Ecto neural progenitor cell (in vitro differentiated cells): ENCODE measurements around the gene OGDH.

Source experiments
- DNase-seq: peaks from one replicate; pipeline ENCODE4 v3.0.0-alpha.2; 2018; ENCODE audit warnings: low spot score

OGDH gene

DNA sequence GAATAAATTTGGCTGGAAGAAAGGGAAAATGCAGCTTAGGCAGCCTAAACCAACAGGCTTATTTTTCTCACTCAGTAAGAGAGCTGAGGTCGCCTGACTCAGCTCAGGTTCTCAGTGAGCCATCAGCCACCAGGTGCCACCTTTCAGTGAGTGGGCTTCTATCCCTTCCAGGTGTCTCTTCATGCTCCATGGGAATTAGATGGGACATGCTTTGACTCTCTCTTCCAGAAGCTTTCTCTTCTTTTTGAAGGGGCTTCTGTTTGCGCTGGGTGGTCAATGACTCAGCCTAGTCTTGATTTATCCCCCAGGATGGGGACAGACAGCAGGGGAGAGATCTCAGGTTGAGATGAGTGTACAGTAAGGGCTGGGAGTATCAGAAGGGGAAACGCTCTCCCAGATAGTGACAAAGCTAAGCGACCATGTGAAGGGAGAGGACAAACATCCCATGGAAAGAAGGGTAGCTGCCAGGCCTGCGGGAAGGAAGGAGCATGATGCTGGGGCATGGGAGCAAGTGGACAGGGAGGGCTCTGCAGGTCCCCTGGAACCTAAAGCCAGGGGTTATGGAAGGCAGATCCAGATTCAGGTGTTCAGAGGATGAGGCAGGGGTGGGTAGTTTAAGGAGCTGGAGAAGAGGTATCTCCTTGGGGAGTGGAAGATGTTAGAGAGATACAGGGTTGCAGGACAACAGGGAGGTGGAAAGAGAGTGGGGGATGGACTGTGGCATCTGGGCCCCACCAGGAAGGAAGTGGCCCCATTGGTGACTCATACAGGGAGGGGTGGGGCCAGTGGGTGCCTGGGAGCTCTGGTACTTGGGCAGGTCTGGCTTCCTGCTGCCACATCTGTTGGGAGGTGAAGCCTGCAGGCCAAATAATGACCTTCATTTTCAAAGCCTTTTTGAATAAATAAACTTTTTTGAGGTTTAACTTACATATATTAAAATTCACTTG lies 32.5 kb downstream of the OGDH start:
- DNase-seq, result no peak

DNA sequence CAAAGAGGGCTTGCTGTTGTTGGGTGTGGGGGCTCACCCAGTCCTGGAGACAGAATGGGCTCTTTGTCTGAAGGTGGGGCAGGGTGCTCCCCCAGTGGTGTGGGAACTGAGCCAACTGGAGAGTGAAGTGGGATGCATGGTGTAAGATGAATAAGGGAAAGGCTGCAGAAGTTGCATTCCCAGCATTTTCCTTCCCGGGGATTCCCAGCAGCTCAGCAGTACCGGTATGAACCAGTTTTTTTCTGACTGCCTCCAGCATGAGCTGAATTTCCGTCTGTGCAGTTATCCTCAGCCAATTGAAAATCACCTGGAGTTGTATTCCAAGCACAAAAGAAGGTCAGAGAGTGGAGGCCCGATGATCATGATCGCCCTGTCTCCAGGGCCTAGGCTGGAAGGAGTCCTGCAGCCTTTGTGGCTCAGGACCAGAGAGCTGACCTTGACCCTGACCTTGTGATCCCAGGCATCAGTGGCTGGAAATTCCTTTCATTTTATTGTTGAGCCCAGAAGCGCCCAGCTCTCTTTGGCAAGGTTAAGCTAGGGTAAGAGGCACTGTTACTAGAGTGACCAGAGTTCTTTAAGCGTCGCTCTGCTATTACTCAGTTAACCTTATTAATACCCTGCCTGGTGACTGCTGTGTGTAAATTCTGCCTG lies 33.4 kb downstream of the OGDH start:
- DNase-seq, result no peak

DNA sequence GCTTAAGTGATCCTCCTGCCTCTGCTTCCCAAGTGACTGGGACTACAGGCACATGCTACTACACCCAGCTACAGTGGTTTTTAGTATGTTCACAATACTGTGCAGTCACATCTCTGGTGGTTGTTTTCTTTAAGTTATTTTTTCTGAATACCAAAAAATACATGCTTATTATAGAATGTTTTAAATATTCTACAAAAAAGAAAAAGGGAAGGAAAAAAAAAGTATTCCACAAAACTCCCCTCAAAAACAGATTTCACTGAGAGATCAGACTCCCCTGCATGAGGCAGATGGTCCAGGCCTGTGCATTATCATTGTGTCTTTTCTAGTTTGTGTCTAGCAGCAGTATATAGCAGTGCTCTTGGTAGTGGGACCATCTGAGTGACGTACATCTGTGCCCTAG lies 36.8 kb downstream of the OGDH start:
- DNase-seq, result no peak

DNA sequence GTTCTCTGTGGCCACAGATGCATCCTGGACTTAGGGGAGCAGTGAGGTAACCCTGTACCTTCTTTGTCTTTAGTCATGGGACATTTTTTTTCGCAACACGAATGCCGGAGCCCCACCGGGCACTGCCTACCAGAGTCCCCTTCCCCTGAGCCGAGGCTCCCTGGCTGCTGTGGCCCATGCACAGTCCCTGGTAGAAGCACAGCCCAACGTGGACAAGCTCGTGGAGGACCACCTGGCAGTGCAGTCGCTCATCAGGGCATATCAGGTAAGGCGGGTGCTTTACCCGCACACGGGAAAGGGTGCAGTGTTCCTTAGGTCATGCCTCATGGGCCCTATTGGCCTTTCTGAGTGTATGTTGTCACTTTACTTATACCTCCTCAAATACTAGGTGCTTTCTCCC lies 38.8 kb downstream of the OGDH start:
- DNase-seq, result no peak

DNA sequence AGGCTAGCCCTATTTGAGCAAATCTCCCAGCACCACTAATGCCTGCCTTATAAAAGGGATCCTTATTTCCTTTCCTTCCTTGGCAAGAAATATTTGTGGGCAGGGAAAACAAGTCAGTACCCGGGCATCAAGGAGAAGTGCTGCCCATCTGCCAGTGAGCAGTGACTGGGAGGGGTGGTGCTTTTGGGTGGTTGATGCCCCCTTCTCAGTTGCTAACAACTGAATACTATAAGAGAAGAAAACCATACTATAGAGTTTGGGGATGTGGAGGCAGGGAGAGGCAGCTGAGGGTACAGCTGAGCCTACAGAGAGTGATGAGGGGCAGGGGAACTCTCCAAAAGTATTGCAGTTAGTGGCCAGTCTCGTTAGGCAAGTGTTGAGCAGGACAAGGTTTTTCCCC lies 39.3 kb downstream of the OGDH start:
- DNase-seq, result no peak

DNA sequence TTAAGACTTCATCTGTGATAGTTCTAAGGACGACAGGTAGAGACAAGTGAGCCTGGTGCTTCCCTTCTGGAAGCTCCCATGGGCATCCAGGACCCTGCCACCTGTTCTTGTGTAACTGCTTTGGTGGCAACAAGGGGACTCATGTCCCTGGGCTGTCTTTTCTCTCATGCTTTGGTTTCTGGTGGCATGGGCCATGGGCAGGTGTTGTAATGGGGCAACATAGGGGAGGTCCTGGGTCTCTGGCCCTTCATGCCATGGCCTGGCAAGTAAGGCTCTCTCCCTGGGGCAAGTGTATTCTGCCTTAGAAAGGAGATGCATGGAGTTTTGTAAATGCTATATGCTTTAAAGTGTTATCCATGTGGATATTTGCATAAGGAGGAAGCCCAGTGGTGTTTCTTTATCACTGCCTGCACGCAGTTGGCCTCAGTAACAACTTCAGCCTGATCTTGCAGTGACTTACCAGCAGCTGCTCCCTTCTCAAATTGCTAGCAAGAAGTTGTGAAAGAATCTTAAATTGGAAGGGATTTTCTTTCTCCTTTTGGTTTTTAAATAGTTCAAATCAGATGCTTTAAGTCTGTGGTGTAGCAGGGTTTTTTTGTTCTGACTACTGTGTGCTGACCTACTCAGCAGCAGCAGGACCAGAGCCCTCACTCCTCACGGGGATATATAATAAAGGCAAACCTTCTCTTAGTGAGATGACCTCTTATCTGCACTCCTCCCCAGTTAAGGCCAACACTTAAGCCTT lies 39.9 kb downstream of the OGDH start:
- no peak for DNase-seq

DNA sequence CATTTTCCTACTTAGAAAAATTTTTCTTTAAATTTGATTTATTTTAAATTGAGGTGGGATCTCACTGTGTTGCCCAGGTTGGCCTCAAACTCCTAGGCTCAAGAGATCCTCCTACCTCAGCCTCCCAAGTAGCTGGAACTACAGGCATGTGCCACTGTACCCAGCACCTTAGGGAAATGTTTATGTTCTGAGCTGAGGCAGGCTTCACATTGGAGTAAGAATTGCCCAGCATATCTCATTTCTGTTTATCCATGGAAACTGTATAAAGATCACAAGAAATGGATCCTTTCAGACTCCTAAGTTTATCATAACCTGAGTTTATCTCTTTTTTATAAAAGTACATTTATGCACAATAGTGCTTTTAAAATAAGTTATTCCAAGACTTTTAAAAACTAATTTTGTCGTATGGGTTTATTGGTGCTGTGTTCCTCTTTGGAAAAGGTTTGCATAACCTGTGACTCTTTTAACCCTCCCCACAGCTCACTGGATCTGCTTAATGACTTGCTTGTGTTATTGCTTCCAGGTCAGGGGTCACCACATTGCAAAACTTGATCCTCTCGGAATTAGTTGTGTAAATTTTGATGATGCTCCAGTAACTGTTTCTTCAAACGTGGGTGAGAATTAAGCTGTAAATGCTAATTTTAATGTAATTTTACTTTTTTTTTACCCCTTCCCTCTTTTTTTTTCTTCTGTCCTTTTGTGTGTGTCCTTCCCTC lies 40.7 kb downstream of the OGDH start:
- DNase-seq, result no peak

DNA sequence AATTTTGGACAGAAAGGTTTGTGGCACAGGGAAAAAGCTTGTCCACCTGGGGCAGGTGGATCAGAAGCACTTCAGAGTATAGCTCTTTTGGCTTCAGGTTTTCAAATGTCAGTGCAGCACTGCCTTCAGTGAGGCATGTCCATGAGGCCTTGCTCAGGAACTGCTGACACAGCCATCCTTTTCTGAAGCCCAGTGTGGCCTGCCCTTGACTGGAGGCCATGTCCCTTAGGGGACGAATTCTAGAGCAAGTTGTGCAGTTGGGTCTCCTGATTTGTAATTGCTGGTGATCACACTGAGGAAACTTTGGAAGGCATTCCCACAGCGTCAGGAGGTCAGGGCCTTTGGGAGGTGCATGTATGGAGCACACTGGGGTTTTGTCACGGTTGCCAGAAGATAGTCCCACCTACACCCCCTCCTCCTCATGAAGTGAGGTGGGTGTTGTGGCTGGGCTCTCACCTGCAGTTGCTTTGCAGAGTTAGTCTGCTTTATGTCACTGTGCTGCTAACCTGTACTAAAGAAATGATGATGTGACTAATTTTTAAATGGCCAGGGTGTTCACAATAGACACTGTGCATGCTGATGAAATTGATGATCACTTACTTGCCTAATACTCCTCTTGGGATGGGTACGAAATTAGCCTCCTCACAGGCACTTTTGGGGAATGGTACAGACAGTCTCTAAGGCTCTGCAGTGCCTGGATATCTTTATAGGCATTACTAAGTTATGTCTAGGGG lies 41.7 kb downstream of the OGDH start:
- no peak for DNase-seq

DNA sequence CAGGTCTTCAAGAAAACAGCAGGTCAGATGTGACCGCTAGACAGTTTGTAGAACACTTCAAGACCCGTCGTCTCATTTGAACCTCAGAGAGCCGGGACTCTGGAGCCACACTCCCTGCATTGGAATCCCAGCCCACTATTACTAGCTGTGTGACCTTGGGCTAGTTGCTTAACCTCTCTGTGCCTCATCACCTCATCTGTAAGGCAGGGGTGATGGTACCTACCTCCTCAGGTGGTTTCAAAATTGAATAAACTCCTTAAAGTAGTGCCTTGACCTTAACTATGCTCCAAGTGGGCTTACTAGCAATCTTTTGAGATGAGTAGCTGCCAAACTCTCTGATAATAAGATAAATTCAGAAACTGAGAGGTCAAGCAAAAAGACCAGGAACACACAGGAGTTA lies 43.8 kb downstream of the OGDH start:
- no peak for DNase-seq

DNA sequence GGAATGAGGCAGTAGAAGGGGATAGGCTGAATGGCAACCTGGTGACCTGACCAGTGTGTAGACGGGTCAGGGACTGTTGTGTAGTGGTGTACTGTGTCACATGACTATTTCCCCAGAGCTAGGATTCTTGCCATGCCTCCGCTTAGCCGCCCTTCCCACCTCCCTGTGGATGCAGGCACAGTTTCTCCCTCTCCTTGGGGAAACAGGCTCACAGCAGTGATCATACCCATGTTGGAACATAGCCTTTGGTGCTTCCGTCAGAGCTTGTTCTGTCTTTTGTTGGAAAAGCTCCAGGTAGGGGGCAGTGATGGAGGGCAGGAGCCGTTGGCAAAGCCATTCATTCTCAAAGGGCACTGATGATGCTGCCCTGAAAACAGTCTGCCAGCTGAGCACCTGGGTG lies 44.3 kb downstream of the OGDH start:
- DNase-seq, result no peak

DNA sequence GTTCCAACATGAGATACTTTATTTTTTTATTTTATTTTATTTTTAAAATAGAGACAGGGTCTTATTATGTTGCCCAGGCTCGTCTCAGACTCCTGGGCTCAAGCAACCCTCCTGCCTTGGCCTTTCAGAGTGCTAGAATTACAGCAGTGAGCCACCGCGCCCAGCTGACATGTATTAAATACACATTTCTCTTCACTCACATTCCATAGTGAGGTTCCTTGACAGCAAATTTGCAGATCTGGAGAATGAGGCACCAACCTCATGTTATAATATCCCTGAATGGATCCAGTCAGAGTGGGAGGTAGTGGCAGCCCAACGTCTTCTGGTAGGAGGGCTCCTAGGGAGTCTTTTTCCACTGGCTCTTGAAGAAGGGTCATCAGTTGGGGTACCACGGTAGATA lies 46.1 kb downstream of the OGDH start:
- DNase-seq, result no peak

DNA sequence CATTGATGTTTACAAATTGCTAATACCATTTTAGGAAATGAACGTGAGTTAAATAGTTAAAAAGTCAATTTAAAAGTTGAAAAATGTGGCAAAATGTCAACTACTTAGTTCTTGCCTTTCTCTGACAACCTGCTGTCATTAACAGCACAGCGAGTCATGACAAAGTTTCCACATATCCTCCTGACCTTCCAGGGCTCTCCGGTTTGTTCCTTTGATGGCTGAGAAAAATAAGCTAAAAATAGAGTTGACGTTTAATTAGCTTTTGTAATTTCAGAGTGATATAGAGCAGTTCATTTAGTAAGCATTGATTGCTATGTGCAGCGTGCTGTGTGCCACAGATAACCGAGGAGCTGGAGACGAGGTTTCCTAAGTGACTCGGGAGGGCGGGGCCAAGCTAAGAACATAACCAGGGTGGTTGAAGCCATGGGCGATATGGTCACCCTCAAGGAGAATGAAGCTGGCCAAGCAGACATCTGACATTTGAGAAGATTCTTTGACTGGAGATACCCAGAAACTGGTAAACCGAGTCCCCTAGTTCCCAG lies 47.9 kb downstream of the OGDH start:
- DNase-seq, result no peak

DNA sequence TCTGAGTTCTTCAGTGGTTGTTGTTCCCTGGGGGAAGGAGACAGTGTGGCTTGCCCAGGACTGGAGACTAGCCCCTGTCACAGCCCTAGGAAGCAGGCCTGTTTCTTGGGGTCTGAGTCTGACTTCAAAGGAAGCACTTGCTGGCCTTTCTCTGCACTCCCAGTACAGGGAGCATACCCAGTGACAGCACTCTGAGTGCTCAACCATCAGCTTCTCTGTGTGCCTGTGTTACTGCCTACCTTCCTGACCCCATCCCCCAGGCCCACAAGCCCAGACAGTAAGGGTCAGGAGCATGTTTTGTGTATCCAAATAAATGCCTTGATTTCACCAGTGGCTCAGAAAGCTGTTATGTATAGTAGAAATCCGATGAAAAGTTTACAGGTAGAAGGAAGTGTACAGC lies 48.9 kb downstream of the OGDH start:
- no peak for DNase-seq

DNA sequence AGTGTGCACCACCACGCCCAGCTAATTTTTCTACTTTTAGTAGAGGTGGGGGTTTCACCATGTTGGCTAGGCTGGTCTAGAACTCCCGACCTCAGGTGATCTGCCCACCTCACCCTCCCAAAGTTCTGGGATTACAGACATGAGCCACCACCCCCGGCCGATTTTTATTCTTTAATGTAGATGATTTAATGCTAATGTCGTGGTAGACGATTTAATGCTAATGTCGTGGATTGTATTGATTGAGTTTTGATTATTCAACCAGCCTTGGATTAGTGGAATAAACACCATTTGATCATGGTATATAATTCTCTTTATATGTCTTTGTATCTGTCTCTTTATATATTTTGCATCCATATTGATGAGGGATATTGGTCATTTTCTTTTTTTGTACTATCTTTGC lies 52.6 kb downstream of the OGDH start:
- no peak for DNase-seq

DNA sequence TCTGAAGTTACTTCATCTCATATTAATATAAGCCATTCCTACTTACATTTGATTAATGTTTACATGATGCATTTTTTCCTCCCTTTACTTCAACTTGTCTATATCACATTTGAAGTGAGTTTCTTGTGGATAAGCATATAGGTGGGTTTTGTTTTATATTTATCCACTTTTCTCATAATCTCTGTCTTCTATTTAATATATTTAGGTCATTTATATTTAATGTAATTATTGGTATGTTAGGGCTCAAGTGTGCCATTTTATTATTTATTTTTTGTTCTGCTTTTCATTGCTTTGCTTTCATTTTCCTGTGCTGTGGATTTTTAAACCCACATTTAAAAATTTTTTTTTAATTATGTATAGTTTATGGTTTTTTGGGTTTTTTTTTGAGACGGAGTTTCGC lies 54.8 kb downstream of the OGDH start:
- DNase-seq, result no peak

DNA sequence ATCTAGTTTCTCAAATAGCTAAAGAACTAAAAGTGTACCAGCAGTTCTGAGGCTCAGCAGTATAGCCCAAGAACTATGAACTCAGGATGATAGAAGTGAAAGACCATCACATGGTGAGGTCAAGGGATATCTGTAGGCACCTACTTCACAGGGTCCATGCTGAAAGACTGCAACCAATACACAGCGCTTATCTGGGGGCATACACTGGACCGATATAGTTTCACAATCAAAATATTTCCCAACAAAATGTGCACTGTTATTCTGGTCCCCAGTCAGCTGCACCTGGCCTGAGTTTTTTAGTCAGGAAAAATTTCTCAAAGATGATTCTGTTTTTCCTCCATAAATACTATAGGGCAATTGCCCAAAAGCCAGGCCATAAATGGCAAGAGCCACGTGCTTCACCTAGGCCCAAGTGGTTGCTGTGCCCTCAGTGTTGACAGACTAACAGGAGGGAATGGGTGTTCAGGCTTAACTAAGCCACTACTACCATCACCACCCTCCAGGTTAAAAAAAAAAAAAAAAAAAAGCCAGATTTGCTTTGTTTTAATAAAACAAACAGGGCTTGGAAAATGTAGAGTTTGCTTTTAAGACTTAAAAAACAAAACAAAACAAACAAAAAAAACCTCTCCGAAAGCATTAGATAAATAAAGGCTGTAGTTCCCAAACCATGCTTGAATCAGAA lies 58.5 kb downstream of the OGDH start:
- DNase-seq, result no peak

DNA sequence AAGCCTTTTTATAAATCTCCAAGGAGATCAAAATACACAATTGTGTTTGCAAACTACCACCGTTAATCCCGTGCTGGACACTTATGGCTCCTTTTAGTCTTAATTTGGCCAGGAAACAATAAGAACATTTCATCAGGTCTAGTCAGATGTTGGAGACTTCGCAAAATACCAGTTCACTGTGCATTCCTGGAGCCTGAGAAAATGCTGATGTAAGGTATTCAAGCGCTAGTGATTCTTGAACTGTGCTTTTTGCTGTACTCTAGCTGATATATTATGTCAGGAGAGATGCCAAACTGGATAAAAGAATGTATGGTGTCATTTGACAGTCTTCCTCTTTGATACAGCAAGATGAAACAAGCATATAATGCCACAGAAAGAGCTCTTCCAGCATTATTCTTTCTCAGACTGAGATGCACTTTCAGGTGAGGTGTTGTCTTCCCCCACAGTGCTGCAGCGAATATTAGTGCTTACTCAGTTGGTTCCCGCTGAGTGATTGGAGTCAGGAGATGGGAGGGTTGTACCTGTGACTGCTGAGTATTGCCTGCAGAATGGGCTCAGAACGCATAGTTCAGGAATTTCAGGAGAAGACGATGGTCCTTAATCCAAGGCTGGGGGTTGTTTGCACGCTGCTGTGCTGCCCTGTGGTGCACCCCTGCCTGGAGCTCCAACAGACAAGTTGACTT lies 59.2 kb downstream of the OGDH start:
- no peak for DNase-seq

DNA sequence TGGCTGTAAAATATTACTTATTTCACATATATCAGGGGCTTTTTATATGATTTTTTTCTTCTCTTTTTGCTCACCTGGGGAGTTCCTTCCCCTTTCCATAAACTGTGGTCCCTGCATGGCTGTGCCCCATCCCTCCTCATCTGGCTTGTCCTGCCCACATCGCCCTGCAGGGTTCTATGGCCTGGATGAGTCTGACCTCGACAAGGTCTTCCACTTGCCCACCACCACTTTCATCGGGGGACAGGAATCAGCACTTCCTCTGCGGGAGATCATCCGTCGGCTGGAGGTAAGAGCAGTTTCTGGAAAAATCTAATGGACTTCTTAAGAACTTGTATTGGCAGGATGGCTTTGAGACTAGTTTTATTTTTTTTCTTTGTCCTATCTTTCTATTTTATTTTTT lies 60.1 kb downstream of the OGDH start:
- no peak for DNase-seq

DNA sequence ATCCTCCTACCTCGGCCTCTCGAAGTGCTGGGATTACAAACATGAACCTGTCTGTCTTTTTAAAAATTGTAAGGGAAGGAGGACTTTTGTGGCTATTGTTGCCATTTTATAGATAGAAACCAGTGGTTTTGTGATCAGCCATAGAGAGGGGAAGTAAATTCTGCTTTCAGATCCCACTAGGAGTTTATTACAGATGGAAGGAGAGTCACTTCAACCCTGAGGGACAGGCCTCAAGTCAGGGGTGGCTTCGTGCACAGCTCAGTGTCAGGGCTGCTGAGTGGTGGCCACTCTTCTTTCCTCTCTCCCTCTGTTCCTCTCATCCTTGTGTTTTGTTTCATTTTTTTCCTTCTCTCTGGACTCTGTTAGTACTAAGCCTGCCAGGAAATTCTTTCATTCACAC lies 60.8 kb downstream of the OGDH start:
- DNase-seq, result no peak

DNA sequence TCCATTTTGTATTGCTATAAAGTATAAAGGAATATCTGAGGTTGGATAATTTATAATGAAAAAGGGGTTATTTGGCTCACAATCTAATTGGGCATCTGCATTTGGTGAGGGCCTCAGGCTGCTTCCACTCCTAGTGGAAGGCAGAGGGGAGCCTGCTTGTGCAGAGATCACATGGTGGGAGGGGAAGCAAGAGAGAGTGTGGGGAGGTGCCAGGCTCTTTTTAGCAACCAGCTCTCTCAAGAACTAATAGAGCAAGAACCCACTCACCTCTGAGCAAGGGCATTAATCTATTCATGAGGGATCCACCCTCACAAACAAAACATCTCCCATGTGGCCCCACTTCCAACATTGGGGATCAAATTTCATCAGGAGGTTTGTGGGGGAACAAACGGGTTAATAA lies 64.6 kb downstream of the OGDH start:
- no peak for DNase-seq
